ENCODE measurements around the gene TRIOBP.

TRIOBP gene

GRCh38 chr22:37752189-37753087 lies 55.6 kb downstream of the TRIOBP start:
- DNase-seq = no peak

GRCh38 chr22:37753746-37754145 lies 56.9 kb downstream of the TRIOBP start:
- DNase-seq = no peak

- no peak for DNase-seq
These were observed 60.8 kb downstream of the TRIOBP start for GRCh38 chr22:37757663-37758062.

GRCh38 chr22:37758694-37759093 lies 61.8 kb downstream of the TRIOBP start:
- DNase-seq = no peak

- DNase-seq = no peak
These were observed 62.4 kb downstream of the TRIOBP start for GRCh38 chr22:37759281-37759680.

- no peak for DNase-seq
These were observed 63.3 kb downstream of the TRIOBP start for GRCh38 chr22:37760152-37760551.

GRCh38 chr22:37762389-37762836 lies 65.6 kb downstream of the TRIOBP start:
- no peak for DNase-seq

GRCh38 chr22:37763012-37763411 lies 66.2 kb downstream of the TRIOBP start:
- DNase-seq = no peak

- no peak for DNase-seq
These were observed 66.8 kb downstream of the TRIOBP start for GRCh38 chr22:37763652-37764051.

GRCh38 chr22:37764622-37765021 lies 67.8 kb downstream of the TRIOBP start:
- DNase-seq = no peak

- DNase-seq = no peak
These were observed 68.7 kb downstream of the TRIOBP start for GRCh38 chr22:37765498-37765897.

GRCh38 chr22:37765953-37766576 lies 69.2 kb downstream of the TRIOBP start:
- no peak for DNase-seq

GRCh38 chr22:37768273-37768672 lies 71.4 kb downstream of the TRIOBP start:
- no peak for DNase-seq

GRCh38 chr22:37769056-37769455 lies 72.2 kb downstream of the TRIOBP start:
- no peak for DNase-seq

- no peak for DNase-seq
These were observed 74.2 kb downstream of the TRIOBP start for GRCh38 chr22:37771081-37771480.

GRCh38 chr22:37771702-37772427 lies 75.0 kb downstream of the TRIOBP start:
- no peak for DNase-seq

GRCh38 chr22:37774728-37775127 lies 77.9 kb downstream of the TRIOBP start:
- no peak for DNase-seq

GRCh38 chr22:37775785-37776638 lies 79.2 kb downstream of the TRIOBP start:
- no peak for DNase-seq

- no peak for DNase-seq
These were observed 79.8 kb downstream of the TRIOBP start for GRCh38 chr22:37776639-37777005.

- no peak for DNase-seq
These were observed 80.4 kb downstream of the TRIOBP start for GRCh38 chr22:37777122-37777687.

- DNase-seq = no peak
These were observed 81.6 kb downstream of the TRIOBP start for GRCh38 chr22:37778370-37779009.

All from activated effector memory CD4-positive, alpha-beta T cell treated with Interleukin-2 at 50 U/mL for 16 hours (primary cell).